Sigmoid colon (tissue), 3 donors: ENCODE measurements around the gene RFNG.

Experiments used
- CTCF ChIP-seq, 4 experiments: fragments of 450-650 bp in 3 of 4; fragments of 200-600 bp in 1 of 4; IDR thresholded peaks; one replicate each; pipeline ENCODE4 v1.5.1; 2016 to 2019; ENCODE audit warnings: antibody characterized with exemption in 4 of 4, mild to moderate bottlenecking in 3 of 4, moderate library complexity in 2 of 4
- POLR2A ChIP-seq, 2 donors: fragments of 450-650 bp; IDR thresholded peaks; one replicate each; pipeline ENCODE4 v1.6.1; 2016; ENCODE audit warnings: antibody characterized with exemption in 2 of 2, mild to moderate bottlenecking in 2 of 2, moderate library complexity in 2 of 2

DNA sequence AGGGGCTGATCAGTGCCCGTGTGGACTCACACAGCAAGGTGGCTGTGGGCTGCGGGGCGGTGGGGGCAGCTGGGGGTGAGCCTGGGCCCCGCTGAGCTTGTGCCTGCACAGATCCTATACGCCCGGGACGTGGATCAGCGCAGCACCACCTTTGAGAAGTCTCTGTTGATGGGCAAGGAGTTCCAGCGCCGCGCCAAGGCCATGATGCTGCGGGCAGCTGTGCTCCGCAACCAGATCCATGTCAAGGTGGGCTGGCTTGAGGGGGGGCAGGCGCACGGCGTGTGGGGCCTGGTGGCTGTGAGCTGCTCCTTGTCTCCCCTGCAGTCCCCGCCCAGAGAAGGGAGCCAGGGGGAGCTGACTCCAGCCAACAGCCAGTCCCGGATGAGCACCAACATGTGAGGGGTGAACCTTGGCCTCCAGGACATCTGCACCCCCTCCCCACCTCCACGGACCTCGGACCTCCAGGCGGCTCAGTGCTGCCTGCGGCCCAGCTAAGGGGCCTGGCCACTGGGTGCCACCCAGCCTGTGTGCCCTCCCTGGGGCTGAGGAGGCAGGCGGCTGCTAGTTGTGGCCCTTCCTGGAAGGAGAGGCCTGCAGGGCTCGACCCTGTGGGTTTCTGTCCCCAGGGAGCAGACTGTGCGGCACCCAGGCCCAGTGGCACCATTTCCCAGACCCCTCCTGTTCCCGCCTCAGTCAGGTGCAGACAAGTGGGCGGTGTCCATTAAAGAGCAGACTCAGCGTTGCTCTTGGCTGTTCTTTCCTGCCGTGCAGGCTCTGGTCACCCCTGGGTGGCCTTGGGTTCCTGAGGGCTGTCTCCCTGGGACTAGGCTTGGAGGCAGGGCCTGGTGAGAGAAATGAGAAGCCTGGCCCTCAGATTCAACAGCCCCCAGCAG, 5.4 kb upstream of the RFNG start:
- no peak for TF ChIP-seq CTCF (IDR thresholded peaks at IDR 0.05)
- TF ChIP-seq POLR2A (IDR thresholded peaks at IDR 0.05): no peak
